GM18505 (cell line): ENCODE data around the gene PCP4.
"Not testable (repeated sequence)": the region's sequence is repeated elsewhere in the genome, so short reads cannot be mapped to it uniquely, and the experiment has no call there.

Experiments
- ATAC-seq: cut with Tn5 transposase; IDR thresholded peaks from one replicate; pipeline ENCODE4 v1.9.1; 2021; ENCODE audit not compliant: unreplicated experiment
- POLR2A ChIP-seq: IDR thresholded peaks from 4 replicates; pipeline ENCODE4 v1.6.1; 2011; ENCODE audit warnings: borderline replicate concordance; ENCODE audit not compliant: insufficient read depth, insufficient read length; ENCODE audit errors: extremely low read depth

Gene PCP4

GRCh38 chr21:39881661-39882060 is 14.4 kb downstream of the PCP4 start:
- TF ChIP-seq POLR2A = no peak
- ATAC-seq = no peak

GRCh38 chr21:39882151-39882838 is 15.1 kb downstream of the PCP4 start:
- TF ChIP-seq POLR2A = no peak
- no peak for ATAC-seq

- no peak for ATAC-seq
- no peak for TF ChIP-seq POLR2A
Observed at GRCh38 chr21:39882839-39883195, 15.6 kb downstream of the PCP4 start.

- TF ChIP-seq POLR2A = no peak
- ATAC-seq = no peak
Observed at GRCh38 chr21:39885119-39885848, 18.0 kb downstream of the PCP4 start.

GRCh38 chr21:39888848-39889247 is 21.6 kb downstream of the PCP4 start:
- TF ChIP-seq POLR2A = no peak
- ATAC-seq = no peak

GRCh38 chr21:39891111-39891510 is 23.9 kb downstream of the PCP4 start:
- no peak for TF ChIP-seq POLR2A
- no peak for ATAC-seq

GRCh38 chr21:39891863-39892262 is 24.6 kb downstream of the PCP4 start:
- ATAC-seq = not testable (repeated sequence)

- no peak for TF ChIP-seq POLR2A
- ATAC-seq = no peak
Observed at GRCh38 chr21:39900491-39900890, 33.3 kb downstream of the PCP4 start.

GRCh38 chr21:39900911-39901310 is 33.7 kb downstream of the PCP4 start:
- no peak for ATAC-seq
- TF ChIP-seq POLR2A = no peak

GRCh38 chr21:39902986-39903385 is 35.7 kb downstream of the PCP4 start:
- ATAC-seq = no peak
- no peak for TF ChIP-seq POLR2A

GRCh38 chr21:39904457-39904856 is 37.2 kb downstream of the PCP4 start:
- TF ChIP-seq POLR2A = no peak
- ATAC-seq = no peak

GRCh38 chr21:39908265-39908923 is 41.2 kb downstream of the PCP4 start:
- ATAC-seq = no peak
- TF ChIP-seq POLR2A = no peak

- no peak for ATAC-seq
- TF ChIP-seq POLR2A = no peak
Observed at GRCh38 chr21:39911286-39912199, 44.3 kb downstream of the PCP4 start.
